HG03139 (cell line): ENCODE results near the gene ZSCAN23.
"Not testable (repeated sequence)": the region's sequence is repeated elsewhere in the genome, so short reads cannot be mapped to it uniquely, and the experiment has no call there.

Experiments
- ATAC-seq: cut with Tn5 transposase; IDR thresholded peaks from one replicate; pipeline ENCODE4 v1.9.1; 2021; ENCODE audit not compliant: unreplicated experiment

Gene ZSCAN23

GRCh38 chr6:28443112-28443773 lies at the start of gene ZSCAN23:
TSS of gene ZSCAN23 (minus strand) at chr6:28443491. CDS start at chr6:28436266, 7,225 bp downstream.
- peak; percentile 93 for ATAC-seq

- no peak for ATAC-seq
Measured at GRCh38 chr6:28491984-28492317, 48.7 kb upstream of the ZSCAN23 start.

GRCh38 chr6:28490205-28490890 lies 47.1 kb upstream of the ZSCAN23 start:
- ATAC-seq: no peak

GRCh38 chr6:28489366-28490204 lies 46.3 kb upstream of the ZSCAN23 start:
- no peak for ATAC-seq

- ATAC-seq: no peak
Measured at GRCh38 chr6:28488916-28489365, 45.6 kb upstream of the ZSCAN23 start.

GRCh38 chr6:28486988-28487742 lies 43.9 kb upstream of the ZSCAN23 start:
- no peak for ATAC-seq

- no peak for ATAC-seq
Measured at GRCh38 chr6:28486533-28486932, 43.2 kb upstream of the ZSCAN23 start.

- ATAC-seq: no peak
Measured at GRCh38 chr6:28485482-28485881, 42.2 kb upstream of the ZSCAN23 start.

GRCh38 chr6:28480253-28480932 lies 37.1 kb upstream of the ZSCAN23 start:
- no peak for ATAC-seq

- no peak for ATAC-seq
Measured at GRCh38 chr6:28478518-28478917, 35.2 kb upstream of the ZSCAN23 start.

GRCh38 chr6:28474441-28475219 lies 31.3 kb upstream of the ZSCAN23 start:
- ATAC-seq: no peak

- ATAC-seq: not testable (repeated sequence)
Measured at GRCh38 chr6:28469153-28469745, 26.0 kb upstream of the ZSCAN23 start.

GRCh38 chr6:28468056-28468455 lies 24.8 kb upstream of the ZSCAN23 start:
- no peak for ATAC-seq

GRCh38 chr6:28462401-28462800 lies 19.1 kb upstream of the ZSCAN23 start:
- ATAC-seq: no peak

GRCh38 chr6:28458568-28458967 lies 15.3 kb upstream of the ZSCAN23 start:
- ATAC-seq: no peak

- no peak for ATAC-seq
Measured at GRCh38 chr6:28449056-28449455, 5.8 kb upstream of the ZSCAN23 start.

GRCh38 chr6:28447512-28447906 lies 4.2 kb upstream of the ZSCAN23 start:
- ATAC-seq: not testable (repeated sequence)

GRCh38 chr6:28446818-28447511 lies 3.7 kb upstream of the ZSCAN23 start:
- ATAC-seq: no peak

- ATAC-seq: not testable (repeated sequence)
Measured at GRCh38 chr6:28444759-28445158, 1.5 kb upstream of the ZSCAN23 start.
